ENCODE data around the gene AUP1.

Gene AUP1

DNA sequence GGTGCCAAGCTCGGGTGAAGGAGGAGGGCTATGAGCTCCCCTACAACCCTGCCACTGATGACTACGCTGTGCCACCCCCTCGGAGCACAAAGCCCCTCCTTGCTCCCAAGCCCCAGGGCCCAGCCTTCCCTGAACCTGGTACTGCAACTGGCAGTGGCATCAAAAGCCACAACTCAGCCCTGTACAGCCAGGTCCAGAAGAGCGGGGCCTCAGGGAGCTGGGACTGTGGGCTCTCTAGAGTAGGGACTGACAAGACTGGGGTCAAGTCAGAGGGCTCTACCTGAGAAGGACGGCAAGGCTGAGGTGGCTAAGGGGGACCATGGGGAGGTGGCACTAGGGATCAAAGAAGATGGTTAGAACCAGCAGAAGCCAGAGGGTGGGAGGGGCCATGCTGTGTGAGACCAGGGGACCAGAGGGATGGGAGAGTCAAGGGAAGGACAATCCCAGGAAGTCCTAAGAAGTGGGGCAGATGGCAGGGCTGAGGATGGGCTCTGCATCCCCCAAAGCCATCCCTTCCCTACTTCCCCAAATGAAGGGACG is 27.4 kb upstream of the AUP1 start:
- no peak for DNase-seq (ENCODE audit: low read depth, low spot score)

- no peak for DNase-seq (ENCODE audit: low read depth, low spot score)
Measured at GRCh38 chr2:74556159-74556558, 26.7 kb upstream of the AUP1 start.

GRCh38 chr2:74555610-74556103 is 26.2 kb upstream of the AUP1 start:
- no peak for DNase-seq (ENCODE audit: low read depth, low spot score)

- no peak for DNase-seq (ENCODE audit: low read depth, low spot score)
Measured at GRCh38 chr2:74554820-74555531, 25.5 kb upstream of the AUP1 start.

DNA sequence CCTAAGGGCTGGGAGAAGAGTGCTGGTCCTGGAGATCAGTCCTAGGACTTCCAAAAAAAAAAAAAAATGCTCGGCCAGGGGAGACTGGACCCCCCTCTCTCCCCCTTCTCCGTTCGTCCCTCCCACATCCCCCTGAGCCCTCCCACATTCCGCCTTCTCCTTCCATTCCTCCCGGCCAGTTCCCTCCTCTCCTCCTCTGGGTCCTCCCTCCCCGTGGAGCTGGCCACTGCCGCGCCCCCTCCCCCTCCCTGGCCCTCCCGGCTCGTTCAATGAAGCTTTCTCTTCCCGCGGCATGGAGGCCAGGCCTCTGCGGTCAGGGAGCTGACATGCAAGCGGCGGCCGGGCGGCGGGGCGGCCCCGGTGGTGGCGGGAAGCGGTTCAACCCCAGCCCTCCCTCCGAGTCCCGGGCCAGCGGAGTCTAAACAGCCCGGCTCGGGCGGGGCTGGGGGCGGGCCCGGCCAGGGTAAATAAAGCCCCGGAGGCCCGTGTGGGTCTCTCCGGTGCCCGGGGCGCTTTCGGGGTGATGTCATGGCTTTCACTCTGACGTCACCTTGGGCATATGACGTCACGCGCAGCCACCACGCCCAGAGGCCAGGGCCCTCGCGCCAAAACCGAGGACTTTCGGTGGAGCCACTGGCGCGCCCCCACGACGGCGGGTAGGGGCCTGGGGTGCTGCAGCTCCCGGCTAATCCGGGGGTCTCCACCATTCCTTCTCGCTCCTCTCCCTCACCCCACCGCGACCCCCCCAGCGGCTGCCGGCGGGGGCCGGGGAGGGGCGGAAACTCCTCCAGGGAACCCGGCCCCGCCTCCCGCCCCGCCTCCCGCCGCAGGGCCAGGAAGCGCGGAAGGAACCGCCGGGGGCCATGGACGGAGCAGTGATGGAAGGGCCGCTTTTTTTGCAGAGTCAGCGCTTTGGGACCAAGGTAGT is 24.6 kb upstream of the AUP1 start, which contains the start of the genes DOK1 and LOXL3:
Gene DOK1 (plus strand): TSS at position 829 of the 928 bp plus-strand sequence. CDS start 35 bp downstream, at position 864.
Gene LOXL3 (minus strand): TSS at position 51 of the 928 bp plus-strand sequence. CDS start 1,308 bp downstream, outside the sequence.
- DNase-seq (ENCODE audit: low read depth, low spot score): peak; percentile 67

DNA sequence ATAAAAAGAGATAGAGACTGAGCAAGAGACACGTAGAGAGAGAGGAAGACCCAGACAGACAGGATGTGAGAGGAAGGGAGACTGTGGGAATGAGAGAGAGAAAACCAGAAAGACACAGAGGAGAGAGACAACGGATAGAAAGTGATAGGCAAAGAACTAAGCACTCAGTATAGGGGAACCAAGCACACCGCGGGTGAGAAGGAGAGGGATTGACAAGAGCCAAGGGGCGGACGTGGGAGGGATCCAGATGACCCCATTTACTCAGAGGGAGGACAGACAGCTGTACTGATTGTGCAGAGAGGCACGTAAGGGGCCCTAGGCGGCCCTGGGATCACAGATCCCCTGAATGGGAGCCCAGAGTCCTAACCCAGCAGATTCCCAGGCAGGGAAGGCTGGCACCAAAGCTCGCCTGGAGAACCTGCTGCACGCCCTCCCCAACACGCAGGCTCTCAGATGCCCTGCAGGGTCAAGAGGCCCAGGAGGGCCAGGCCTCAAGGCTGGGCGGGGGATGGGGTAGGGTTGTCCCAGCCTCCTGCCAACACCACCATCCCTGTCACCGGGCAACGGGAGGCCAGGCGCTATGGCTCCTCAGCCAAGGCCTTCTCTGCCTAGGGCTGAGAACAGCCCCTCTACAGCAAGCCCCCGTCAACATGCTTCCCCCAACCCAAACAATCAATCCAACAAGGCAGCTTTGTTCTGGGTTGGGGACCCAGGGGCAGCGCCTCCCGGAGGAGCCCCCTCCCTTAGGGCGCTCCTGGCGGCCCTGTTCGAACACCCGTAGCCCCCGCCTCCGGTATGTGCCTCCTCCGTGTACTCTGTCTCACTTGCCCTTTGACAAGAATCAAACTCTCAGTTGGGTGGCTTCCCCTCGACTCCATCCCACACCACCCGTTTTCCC is 23.7 kb upstream of the AUP1 start:
- DNase-seq (ENCODE audit: low read depth, low spot score): no peak

DNA sequence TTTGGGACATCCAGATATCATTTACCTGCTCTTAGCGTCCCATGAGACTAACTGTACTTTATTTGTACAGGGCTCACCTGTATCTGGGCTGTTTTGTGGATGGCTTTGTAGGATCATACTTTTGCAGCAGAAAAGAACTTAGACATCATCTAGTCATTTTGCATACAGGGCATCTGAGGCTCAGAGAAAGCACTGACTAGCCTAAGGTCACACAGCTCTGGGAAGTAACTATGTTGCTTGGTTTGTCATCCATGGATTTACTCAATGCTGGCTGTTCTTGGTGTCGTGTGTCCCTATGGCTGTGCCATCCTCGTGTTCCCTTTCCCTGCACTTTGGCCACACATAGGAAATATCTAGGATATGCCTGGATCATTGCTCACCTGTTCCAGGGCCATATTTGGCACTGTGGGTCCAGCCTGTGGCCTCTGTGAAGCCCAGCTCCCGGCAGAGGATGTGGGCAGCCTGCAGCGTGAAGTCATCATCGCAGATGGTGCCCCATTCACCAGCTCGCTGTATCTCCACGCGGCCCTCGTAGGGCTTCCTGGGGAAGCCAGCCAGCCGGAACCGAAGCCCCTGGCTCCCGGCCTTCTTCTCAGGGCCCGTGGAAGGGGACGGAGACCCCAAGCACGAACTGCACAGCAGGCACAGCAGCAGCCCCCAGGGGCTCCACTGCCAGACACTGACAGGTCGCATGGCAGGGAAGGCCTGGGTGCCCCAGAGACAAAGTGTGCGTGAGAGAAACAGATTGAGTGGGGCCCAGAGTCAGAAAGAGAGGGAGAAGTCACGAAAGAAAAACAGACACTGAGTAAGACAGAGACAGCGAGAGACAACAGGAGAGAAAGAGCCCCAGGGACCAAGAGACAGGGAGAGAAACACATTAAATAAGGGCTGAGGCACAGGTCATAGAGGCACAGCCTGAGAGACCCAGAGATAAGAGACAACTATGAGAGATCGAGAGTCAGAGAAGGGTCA is 22.7 kb upstream of the AUP1 start:
- DNase-seq (ENCODE audit: low read depth, low spot score): no peak

DNA sequence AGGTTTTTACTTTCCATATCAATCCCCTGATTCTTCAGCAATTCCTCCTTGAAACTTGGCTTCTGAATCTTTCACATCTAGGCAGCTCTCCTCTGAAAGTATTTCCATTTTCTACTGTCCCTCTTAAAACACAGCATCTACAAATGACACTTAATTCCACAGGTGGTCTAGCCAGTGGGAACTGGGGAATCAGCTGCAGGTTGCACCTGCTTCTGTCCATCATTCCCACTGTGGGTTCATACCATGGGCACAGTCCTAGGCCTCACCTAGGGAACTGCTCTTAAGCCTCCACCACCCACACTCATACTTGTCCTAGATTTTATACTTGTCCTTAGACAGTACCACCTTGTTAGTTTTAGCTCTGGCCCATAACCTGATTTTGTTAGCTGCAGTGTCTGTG is 22.0 kb upstream of the AUP1 start:
- no peak for DNase-seq (ENCODE audit: low read depth, low spot score)

DNA sequence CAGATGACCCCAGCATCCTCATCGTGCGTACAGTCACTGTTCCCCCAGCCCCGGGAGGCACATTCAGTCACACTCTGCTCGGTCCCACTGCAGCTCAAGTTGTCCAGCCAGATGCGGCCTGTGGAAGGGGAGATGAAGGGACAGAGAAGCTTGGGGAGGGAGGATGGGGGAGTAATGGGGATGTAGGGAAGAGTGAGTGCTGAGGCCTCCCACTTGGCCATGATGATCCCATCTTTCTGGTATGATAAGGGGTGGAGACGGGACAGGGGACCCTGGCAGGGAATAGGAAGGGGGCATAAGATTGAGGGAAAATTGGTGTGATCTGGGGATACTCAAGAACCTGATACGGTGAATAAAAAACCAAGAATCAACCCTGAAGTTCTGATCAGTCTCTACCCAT is 20.7 kb upstream of the AUP1 start:
- DNase-seq (ENCODE audit: low read depth, low spot score): no peak

GRCh38 chr2:74548900-74549826 is 19.7 kb upstream of the AUP1 start:
- no peak for DNase-seq (ENCODE audit: low read depth, low spot score)

GRCh38 chr2:74548285-74548899 is 18.9 kb upstream of the AUP1 start:
- DNase-seq (ENCODE audit: low read depth, low spot score): no peak

GRCh38 chr2:74546004-74546403 is 16.5 kb upstream of the AUP1 start:
- DNase-seq (ENCODE audit: low read depth, low spot score): no peak

DNA sequence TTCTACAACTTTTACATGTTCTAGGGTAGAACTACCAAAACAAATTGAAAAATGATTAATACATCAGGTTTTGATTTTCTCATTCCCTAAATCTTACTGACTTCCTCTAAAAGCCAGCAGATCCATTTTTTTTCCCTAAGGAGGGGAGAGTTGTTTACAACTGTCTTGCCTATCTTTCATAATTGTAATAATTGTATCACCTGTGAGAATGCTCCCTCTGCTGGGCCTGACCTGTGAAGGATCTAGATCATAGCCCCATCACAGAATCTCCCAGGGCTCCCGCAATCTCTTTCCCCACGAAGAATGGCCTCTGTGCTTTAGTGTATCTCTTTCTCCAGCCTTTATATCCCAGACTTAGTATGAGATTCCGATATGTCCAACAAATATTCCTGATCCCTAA is 15.1 kb upstream of the AUP1 start:
- DNase-seq (ENCODE audit: low read depth, low spot score): no peak

DNA sequence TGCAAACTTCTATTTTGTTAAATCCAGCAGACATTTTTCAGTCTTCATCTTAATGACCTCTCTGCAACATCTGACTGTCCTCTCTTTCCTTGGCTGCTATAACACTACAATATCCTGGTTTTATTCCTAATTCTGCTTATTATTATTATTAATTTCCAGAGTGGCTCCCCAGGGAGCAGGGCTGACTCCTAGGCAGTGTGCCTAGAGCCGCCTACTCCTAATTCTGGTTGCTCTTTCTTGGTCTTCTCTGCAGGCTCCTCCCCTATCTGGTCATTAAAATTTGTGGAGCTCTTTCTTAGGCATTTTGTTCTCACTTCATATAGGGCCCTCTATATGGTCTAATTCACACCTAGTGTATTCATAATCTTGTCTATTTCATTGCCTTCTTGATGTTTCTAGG is 13.5 kb upstream of the AUP1 start:
- DNase-seq (ENCODE audit: low read depth, low spot score): no peak

DNA sequence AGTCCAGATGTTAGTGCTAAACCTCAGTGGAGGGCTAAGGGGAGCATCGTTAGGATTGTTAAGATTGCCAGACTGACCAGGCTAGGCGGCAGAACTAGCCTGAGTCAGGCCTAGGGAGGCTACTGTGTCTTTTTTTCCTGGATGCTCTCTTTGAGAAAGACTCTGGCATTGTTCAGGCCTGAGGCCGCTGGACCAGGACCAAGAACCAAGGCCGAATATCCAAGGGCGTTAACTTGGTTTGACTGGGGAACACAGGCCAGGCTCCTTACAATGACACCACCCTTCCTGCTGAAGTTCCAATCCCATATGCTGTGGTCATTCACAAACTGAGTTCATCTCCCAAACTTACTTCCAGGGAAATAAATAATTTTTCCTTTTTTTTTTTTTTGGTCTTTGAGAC is 10.8 kb upstream of the AUP1 start:
- no peak for DNase-seq (ENCODE audit: low read depth, low spot score)

DNA sequence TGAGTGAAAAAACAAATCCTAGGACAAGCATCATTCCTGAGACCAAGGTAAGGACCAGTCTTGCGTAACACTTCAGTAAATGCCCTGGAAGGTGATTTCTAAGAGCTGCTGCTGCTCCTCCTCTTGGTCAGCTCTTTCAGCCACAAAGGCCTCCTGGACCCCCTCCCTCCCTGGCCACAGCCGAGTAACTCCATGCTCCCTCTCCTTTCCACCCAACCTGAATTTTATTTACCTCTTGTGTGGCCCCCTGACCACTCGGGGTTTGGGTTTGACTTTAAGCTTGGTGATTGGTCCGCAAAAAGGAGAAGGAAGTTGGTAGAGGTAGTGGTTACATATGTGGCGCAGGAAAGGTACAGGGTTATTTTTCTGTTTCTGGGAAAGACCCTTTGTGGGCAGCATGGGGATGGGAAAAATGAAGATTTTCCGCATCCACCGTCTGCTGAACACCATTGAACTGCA is 9.4 kb upstream of the AUP1 start:
- DNase-seq (ENCODE audit: low read depth, low spot score): no peak

DNA sequence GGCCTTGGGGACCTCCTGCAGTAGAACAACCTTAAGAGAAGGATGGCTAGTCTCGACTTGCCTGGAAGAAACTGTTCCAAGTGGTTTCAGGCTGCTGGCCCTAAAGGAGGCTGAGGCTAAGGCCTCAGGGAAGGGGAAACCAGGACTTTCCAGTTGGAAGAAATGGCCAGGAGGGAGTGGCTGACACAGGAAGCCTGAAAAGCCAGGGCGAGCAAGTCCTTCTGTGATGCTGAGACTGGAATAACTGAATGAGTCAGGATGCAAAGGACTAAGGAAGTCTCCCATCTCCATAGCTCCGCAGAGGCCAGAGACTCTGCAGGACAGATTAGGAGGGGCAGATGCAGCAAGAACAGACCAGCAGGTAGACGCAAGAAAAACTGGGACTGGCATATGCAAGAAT is 7.6 kb upstream of the AUP1 start:
- DNase-seq (ENCODE audit: low read depth, low spot score): no peak

All from activated naive CD8-positive, alpha-beta T cell treated with anti-CD3 and anti-CD28 coated beads, Interleukin-2, amount 50 U/mL, for 16 hours (primary cell).